GM19240 (cell line): ENCODE results near the gene RAE1.
"Not testable (repeated sequence)": the region's sequence is repeated elsewhere in the genome, so short reads cannot be mapped to it uniquely, and the experiment has no call there.

Experiments
- DNase-seq: peaks from one replicate; pipeline ENCODE4 v3.0.0; 2011; ENCODE audit warnings: low spot score; ENCODE audit not compliant: insufficient read length

RAE1 gene

GRCh38 chr20:57326667-57327455 is 24.2 kb upstream of the RAE1 start:
- no peak for DNase-seq

GRCh38 chr20:57327820-57328219 is 23.2 kb upstream of the RAE1 start:
- no peak for DNase-seq

GRCh38 chr20:57329608-57330221 is 21.3 kb upstream of the RAE1 start, which contains the start of gene SPO11:
TSS of gene SPO11 (plus strand) at chr20:57329803. CDS start at chr20:57329868, 65 bp downstream.
- DNase-seq: no peak

- no peak for DNase-seq
Measured at GRCh38 chr20:57330998-57331397, 20.1 kb upstream of the RAE1 start.

- DNase-seq: no peak
Measured at GRCh38 chr20:57332105-57333089, 18.7 kb upstream of the RAE1 start.

GRCh38 chr20:57335392-57335791 is 15.7 kb upstream of the RAE1 start:
- DNase-seq: no peak

GRCh38 chr20:57341663-57342062 is 9.4 kb upstream of the RAE1 start:
- DNase-seq: no peak

GRCh38 chr20:57342829-57343228 is 8.2 kb upstream of the RAE1 start:
- DNase-seq: no peak

GRCh38 chr20:57346477-57346876 is 4.6 kb upstream of the RAE1 start:
- no peak for DNase-seq

GRCh38 chr20:57347393-57347792 is 3.7 kb upstream of the RAE1 start:
- no peak for DNase-seq

GRCh38 chr20:57348200-57348921 is 2.7 kb upstream of the RAE1 start:
- DNase-seq: not testable (repeated sequence)

- not testable (repeated sequence) for DNase-seq
Measured at GRCh38 chr20:57348922-57349574, 2.0 kb upstream of the RAE1 start.

GRCh38 chr20:57350081-57350710 is 859 bp upstream of the RAE1 start:
- DNase-seq: no peak

- DNase-seq: not testable (repeated sequence)
Measured at GRCh38 chr20:57350726-57351041, 371 bp upstream of the RAE1 start.

GRCh38 chr20:57352305-57352704 is 1.2 kb downstream of the RAE1 start:
- DNase-seq: no peak

GRCh38 chr20:57353351-57353750 is 2.3 kb downstream of the RAE1 start:
- DNase-seq: no peak

- no peak for DNase-seq
Measured at GRCh38 chr20:57361517-57361916, 10.5 kb downstream of the RAE1 start.

- DNase-seq: no peak
Measured at GRCh38 chr20:57364451-57364850, 13.4 kb downstream of the RAE1 start.

GRCh38 chr20:57369596-57369995 is 18.5 kb downstream of the RAE1 start:
- no peak for DNase-seq

- no peak for DNase-seq
Measured at GRCh38 chr20:57370316-57370715, 19.3 kb downstream of the RAE1 start.
